DND-41 (cell line): ENCODE data around the gene LMO2.
"Not testable (repeated sequence)": the region's sequence is repeated elsewhere in the genome, so short reads cannot be mapped to it uniquely, and the experiment has no call there.

ENCODE experiments used
- ATAC-seq: fragments of 200-7000 bp; cut with Tn5 transposase; 3 replicates; pipeline ENCODE4 v1.9.1; 2021; ENCODE audit warnings: low read depth; ENCODE audit not compliant: insufficient read depth
- DNase-seq: peaks from one replicate; pipeline ENCODE4 v3.0.0-alpha.2; 2020
- H2AFZ ChIP-seq: 2 replicates; pipeline ENCODE4 v1.6.0; 2012; ENCODE audit warnings: low read depth, low read length
- H3K27ac ChIP-seq: 2 replicates; pipeline ENCODE4 v1.5.1; 2012; ENCODE audit warnings: low read length, inconsistent platforms
- H3K27me3 ChIP-seq: fragments of 200-600 bp; sonication (generic); 2 replicates; pipeline ENCODE4 v1.6.0; 2012; ENCODE audit warnings: low read length, mild to moderate bottlenecking, inconsistent platforms; ENCODE audit not compliant: insufficient read depth, poor library complexity
- H3K36me3 ChIP-seq: 2 replicates; pipeline ENCODE4 v1.5.1; 2012; ENCODE audit warnings: low read length, inconsistent platforms; ENCODE audit not compliant: insufficient read depth
- H3K4me1 ChIP-seq: 2 replicates; pipeline ENCODE4 v1.5.1; 2012; ENCODE audit warnings: mild to moderate bottlenecking, low read length; ENCODE audit not compliant: insufficient read depth
- H3K4me2 ChIP-seq: 2 replicates; pipeline ENCODE4 v1.6.0; 2012; ENCODE audit warnings: mild to moderate bottlenecking, moderate library complexity, low read length, inconsistent platforms; ENCODE audit not compliant: insufficient read depth
- H3K4me3 ChIP-seq, 2 experiments: fragments of 200-600 bp in 1 of 2; shearing (Covaris generic) in 1 of 2; 2 replicates each; pipeline ENCODE4 v1.5.1; 2012 to 2016; ENCODE audit warnings: inconsistent platforms in 2 of 2, low read length in 2 of 2, mild to moderate bottlenecking in 2 of 2, low read depth in 1 of 2, moderate library complexity in 1 of 2
- H3K79me2 ChIP-seq: 2 replicates; pipeline ENCODE4 v1.6.0; 2012; ENCODE audit warnings: low read length, inconsistent platforms; ENCODE audit not compliant: insufficient read depth
- H3K9ac ChIP-seq: 2 replicates; pipeline ENCODE4 v1.6.0; 2012; ENCODE audit warnings: low read depth, mild to moderate bottlenecking, inconsistent platforms, low read length, moderate library complexity
- H3K9me3 ChIP-seq: 2 replicates; pipeline ENCODE4 v1.5.1; 2012; ENCODE audit warnings: low read length, moderate library complexity, mild to moderate bottlenecking, inconsistent platforms; ENCODE audit not compliant: insufficient read depth, severe bottlenecking
- H4K20me1 ChIP-seq: 2 replicates; pipeline ENCODE4 v1.6.0; 2012; ENCODE audit warnings: low read length; ENCODE audit not compliant: insufficient read depth
- CTCF ChIP-seq: IDR thresholded peaks from 2 replicates; pipeline ENCODE4 v1.5.1; 2012; ENCODE audit warnings: borderline replicate concordance, low read length, moderate library complexity, mild to moderate bottlenecking; ENCODE audit not compliant: poor library complexity, severe bottlenecking; ENCODE audit errors: extremely low read depth
- EZH2 ChIP-seq: IDR thresholded peaks from 3 replicates; pipeline ENCODE4 v1.6.1; 2012; ENCODE audit warnings: borderline replicate concordance, low read depth, mild to moderate bottlenecking, moderate library complexity, low read length, inconsistent platforms; ENCODE audit not compliant: severe bottlenecking

Gene LMO2

GRCh38 chr11:33923626-33924025, 31.8 kb upstream of the LMO2 start:
- Histone ChIP-seq H3K27me3 (peaks cover 3% of the 10 kb centered on the region), H3K79me2 (no peaks in the 10 kb centered on the region), H3K36me3 (no peaks in the 10 kb centered on the region), H3K27ac (no peak overlapping the region), H3K9me3 (no peaks in the 10 kb centered on the region), H2AFZ (no peak overlapping the region), H3K4me3 (no peak overlapping the region), H3K4me1 (no peaks in the 10 kb centered on the region), H3K4me2 (no peak overlapping the region), H4K20me1 (no peaks in the 10 kb centered on the region), H3K9ac (no peak overlapping the region)
- TF ChIP-seq EZH2 = no peak
- no peak for TF ChIP-seq CTCF
- ATAC-seq = no peak
- DNase-seq = no peak

GRCh38 chr11:33920838-33921613, 29.1 kb upstream of the LMO2 start:
- Histone ChIP-seq H3K9ac (no peak overlapping the region), H3K4me3 (no peak overlapping the region), H3K36me3 (no peaks in the 10 kb centered on the region), H2AFZ (no peak overlapping the region), H3K27me3 (peaks cover 5% of the 10 kb centered on the region), H4K20me1 (no peaks in the 10 kb centered on the region), H3K4me2 (no peak overlapping the region), H3K9me3 (no peaks in the 10 kb centered on the region), H3K4me1 (no peaks in the 10 kb centered on the region), H3K79me2 (no peaks in the 10 kb centered on the region), H3K27ac (no peak overlapping the region)
- no peak for DNase-seq
- TF ChIP-seq CTCF (no peak), EZH2 (no peak)
- ATAC-seq = no peak

- ATAC-seq = no peak
Measured at GRCh38 chr11:33919645-33920044, 27.8 kb upstream of the LMO2 start.

GRCh38 chr11:33917402-33917801, 25.5 kb upstream of the LMO2 start:
- not testable (repeated sequence) for H3K4me2 ChIP-seq, DNase-seq, H3K27me3 ChIP-seq, H4K20me1 ChIP-seq, H3K9me3 ChIP-seq, ATAC-seq, H3K36me3 ChIP-seq, H3K79me2 ChIP-seq, H3K4me3 ChIP-seq, H2AFZ ChIP-seq, H3K9ac ChIP-seq, H3K27ac ChIP-seq, H3K4me1 ChIP-seq

More at GRCh38 chr11:33919645-33920044, 27.8 kb upstream of the LMO2 start:
- H4K20me1 ChIP-seq = no peaks in the 10 kb centered on the region
- no peaks in the 10 kb centered on the region for H3K79me2 ChIP-seq
- DNase-seq = no peak
- H3K27ac ChIP-seq = no peak overlapping the region
- no peaks in the 10 kb centered on the region for H3K9me3 ChIP-seq
- H3K4me2 ChIP-seq = no peak overlapping the region
- H3K36me3 ChIP-seq = no peaks in the 10 kb centered on the region
- no peak overlapping the region for H3K9ac ChIP-seq
- no peak overlapping the region for H3K4me3 ChIP-seq
- peaks cover 5% of the 10 kb centered on the region for H3K27me3 ChIP-seq
- H2AFZ ChIP-seq = no peak overlapping the region
- TF ChIP-seq CTCF = no peak
- no peak for TF ChIP-seq EZH2
- H3K4me1 ChIP-seq = no peaks in the 10 kb centered on the region
